A673 (cell line): ENCODE data around the gene LATS2.

Source experiments
- EZH2 ChIP-seq: fragments of 200-600 bp; sonication (generic); IDR thresholded peaks from 2 replicates; pipeline ENCODE4 v1.6.1; 2017; ENCODE audit warnings: borderline replicate concordance, low read depth, mild to moderate bottlenecking, mixed read lengths, antibody characterized with exemption, low read length; ENCODE audit not compliant: poor library complexity, severe bottlenecking
- TF ChIP-seq, protein P1 (sequence below): fragments of 300-800, 200-600 bp; sonication (generic); conservative IDR thresholded peaks from 2 replicates; pipeline ENCODE4 v1.5.1; 2017; ENCODE audit warnings: low read depth, mild to moderate bottlenecking, antibody characterized with exemption, low read length, moderate library complexity, mixed read lengths

DNA sequence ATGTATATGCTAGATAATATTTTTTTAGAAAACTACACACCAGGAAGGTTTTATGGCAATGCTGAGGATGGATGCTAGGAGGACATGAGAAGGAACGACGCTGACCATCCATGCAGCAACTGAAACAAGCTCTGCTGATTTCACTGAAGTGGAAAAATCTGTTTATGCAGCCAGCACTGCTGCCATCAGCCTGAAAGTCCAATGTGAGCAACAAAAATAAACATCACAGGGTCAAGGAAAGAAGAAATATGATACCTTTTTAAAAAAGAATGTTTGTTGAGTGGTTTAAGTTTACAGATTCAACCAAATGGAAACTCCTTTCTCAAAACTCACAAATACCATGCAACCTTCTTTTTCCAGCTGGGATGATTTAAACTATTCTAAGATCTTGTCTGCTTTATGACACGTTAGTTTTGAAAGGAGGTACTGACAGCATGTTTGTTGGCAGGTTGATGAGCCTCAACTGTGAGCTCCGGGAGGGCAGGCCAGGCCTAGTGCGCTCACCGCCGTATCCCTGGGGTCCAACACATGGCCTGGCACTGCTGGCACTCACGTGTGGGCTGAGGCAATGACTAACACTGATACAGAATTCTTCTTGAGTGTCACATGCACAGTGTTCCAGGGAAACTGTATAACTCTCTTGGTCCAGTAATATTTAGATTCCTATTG is 46.8 kb downstream of the LATS2 start:
- TF ChIP-seq, protein P1, sequence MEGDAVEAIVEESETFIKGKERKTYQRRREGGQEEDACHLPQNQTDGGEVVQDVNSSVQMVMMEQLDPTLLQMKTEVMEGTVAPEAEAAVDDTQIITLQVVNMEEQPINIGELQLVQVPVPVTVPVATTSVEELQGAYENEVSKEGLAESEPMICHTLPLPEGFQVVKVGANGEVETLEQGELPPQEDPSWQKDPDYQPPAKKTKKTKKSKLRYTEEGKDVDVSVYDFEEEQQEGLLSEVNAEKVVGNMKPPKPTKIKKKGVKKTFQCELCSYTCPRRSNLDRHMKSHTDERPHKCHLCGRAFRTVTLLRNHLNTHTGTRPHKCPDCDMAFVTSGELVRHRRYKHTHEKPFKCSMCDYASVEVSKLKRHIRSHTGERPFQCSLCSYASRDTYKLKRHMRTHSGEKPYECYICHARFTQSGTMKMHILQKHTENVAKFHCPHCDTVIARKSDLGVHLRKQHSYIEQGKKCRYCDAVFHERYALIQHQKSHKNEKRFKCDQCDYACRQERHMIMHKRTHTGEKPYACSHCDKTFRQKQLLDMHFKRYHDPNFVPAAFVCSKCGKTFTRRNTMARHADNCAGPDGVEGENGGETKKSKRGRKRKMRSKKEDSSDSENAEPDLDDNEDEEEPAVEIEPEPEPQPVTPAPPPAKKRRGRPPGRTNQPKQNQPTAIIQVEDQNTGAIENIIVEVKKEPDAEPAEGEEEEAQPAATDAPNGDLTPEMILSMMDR, result no peak
- TF ChIP-seq EZH2, result no peak
